CD4-positive, alpha-beta T cell treated with Interleukin-6 at 100 ng/mL for 8 hours (primary cell): ENCODE measurements around the gene PPIH.
A peak's percentile ranks its signal among the peaks of the same experiment; 100 is the strongest.
"Not testable (repeated sequence)": the region's sequence is repeated elsewhere in the genome, so short reads cannot be mapped to it uniquely, and the experiment has no call there.

ENCODE experiments used
- DNase-seq: peaks from one replicate; pipeline ENCODE4 v3.0.0-alpha.2; 2020; ENCODE audit warnings: mixed read lengths, low spot score

PPIH gene

DNA sequence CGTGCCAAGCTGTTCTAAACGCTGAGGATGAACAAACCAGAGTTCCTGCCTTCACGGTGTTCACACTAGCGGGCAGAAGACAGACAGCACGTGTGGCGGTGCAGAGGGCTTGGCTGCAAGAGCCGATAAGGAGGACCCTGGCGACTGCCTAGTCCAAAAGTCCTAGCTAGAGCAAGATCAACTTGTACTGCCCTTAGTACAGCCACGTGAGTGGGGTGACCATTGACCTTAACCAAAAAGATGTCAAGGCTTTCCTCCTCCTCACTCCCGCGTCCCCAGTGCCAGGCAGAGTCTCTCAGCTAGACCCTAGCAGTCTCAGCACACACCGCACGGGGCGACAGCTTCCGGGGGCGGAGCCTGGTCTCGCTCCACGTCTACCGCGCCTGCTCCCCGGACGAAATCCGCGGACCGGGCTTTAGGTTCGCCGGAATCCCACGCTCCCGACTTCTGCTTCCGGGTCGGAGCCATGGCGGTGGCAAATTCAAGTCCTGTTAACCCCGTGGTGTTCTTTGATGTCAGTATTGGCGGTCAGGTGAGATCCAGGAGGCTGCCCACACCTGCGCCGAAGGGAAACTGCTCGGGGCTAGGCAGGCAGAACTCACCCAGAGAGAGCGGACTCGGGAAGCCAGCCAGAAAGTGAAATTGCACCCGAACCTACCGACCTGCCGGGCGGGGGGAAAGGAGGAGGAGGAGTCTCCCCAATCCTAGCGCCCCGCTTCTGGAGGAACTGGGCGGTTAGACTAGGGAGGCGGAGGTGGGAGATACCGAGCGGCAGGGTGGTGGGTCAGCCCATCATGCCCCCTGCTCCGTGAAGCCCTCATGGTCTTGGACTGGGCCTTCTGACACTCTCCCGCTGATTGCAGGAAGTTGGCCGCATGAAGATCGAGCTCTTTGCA lies at the start of gene PPIH:
Gene PPIH (plus strand): TSS at position 443 of the 896 bp plus-strand sequence. CDS start 24 bp downstream, at position 467.
- DNase-seq, result peak; percentile 93

DNA sequence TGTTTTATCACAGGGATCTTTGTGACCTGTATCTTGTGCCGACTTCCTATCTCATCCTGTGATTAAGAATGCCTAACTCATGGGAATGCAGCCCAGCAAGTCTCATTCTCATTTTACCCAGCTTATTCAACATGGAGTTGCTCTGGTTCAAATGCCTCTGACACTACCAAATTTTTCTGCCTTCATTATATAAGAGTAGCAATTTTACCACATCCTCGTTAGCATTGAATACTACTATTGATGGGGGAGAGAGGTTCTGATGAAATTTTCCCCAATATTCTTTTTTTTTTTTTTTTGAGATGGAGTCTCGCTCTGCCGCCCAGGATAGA lies 44.5 kb upstream of the PPIH start:
- DNase-seq, result no peak

DNA sequence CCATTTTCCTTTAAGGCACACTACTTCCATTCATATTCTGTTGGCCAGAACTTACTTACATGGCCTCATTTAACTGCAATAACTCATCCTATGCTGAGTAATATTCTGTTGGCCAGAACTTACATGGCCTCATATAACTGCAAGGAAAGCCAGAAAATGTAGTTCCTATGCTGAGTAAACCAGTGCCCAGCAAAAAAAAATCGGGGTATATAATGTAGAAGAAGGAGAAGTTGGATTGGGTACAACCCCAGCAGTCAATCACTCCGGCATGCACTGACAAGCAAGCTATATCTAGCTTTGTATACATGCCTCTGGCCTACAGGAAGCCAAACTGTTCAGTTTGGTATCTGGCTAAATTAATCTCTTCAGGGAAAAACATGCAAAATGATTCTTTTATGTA lies 39.4 kb upstream of the PPIH start:
- DNase-seq, result no peak

DNA sequence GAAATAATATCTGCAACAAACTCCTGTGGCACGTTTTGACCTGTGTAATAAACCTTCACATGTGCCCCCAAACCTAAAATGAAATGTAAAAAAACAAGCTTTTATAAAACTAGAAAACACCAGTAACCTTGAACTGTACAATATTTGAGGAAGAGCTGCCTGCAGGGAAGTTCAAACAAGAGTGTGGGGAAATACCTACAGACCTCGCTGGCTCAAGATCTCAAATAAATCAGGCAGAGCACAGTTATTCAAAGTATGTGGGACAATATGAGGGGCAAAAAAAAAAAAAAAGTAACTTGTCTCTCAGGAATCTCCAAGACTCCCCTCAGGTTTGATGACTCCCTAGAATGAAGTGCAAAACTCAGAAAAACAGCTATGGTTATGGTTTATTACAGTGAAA lies 37.9 kb upstream of the PPIH start:
- DNase-seq, result no peak

DNA sequence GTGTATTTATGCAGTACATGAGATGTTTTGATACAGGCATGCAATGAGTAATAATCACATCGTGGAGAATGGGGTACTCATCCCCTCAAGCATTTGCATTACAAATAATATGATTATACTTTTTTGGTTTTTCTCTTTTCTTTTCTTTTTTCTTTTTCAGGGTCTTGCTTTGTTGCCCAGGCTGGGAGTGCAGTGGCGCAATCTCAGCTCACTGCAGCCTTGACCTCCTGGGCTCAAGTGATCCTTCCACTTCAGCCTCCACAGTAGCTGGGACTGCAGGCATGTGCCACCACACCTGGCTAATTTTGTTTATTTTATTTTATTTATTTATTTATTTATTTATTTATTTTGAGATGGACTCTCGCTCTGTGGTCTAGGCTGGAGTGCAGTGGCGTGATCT lies 37.0 kb upstream of the PPIH start:
- DNase-seq, result not testable (repeated sequence)

GRCh38 chr1:42627205-42627604 lies 31.0 kb upstream of the PPIH start:
- not testable (repeated sequence) for DNase-seq

DNA sequence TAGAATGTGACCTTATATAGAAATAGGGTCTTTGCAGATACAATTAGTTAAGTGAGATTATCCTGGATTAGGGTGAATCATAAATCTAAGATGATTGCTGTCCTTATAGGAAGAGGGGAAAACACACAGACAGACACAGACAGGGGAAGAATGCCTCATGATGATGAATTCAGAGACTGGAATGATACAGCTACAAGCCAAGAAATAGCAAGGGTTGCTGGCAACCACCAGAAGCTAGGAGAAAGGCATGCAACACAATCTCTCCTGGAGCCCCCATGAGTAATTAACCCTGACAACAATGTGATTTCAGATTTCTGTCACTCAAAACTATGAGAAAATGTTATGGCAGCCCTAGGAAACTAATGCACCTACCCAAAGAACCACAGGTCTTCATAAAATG lies 19.1 kb upstream of the PPIH start:
- DNase-seq, result no peak

DNA sequence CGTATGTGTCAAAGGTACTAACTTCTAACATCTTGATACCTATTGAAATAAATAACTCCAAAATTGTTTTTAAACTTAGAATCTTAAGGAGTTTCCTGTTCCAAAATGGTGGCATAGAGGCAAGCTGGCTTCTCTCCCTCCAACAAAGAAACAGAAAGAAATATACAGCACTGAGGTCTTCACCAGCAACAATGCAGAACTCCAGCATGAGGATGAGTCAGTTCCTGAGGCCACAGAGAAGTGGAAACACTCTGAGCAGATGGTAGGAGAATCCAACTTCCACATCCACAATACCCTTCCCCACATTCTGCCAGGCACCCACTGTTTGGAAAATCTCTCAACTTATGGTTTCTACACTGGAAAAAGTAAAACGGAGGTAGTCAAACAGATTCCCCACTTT lies 12.2 kb upstream of the PPIH start:
- no peak for DNase-seq

- DNase-seq, result no peak
Observed at GRCh38 chr1:42657201-42657600, 1.0 kb upstream of the PPIH start.

- no peak for DNase-seq
Observed at GRCh38 chr1:42658877-42659337, 684 bp downstream of the PPIH start.

DNA sequence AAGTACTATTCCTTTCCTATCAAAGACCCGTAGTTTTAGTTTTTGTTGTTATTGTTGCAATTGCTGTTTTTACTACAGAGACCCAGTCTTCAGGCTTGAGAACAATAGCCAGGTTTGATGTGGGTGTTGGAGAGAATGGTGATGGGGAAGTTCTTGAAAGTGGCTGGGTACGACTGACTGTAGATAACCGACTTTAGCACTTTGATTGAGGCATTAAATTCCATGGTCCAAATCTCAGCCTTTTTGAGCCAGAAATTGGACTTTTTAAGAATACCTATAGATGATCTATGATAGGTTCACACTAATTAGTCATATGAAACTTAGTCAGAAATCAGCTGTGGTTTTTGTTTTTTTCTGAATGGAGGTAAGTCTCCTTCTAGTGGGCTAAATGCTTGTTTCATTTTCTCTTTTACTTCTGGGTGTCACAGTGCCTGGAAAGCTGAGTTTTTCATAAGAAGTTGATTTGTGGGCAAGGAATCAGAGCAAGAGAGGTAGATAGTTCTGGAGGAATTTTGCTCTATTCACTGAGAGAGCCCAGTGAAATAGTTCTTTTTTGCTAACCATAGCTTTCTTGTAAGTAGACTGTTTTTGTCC lies 2.8 kb downstream of the PPIH start:
- DNase-seq, result no peak

GRCh38 chr1:42669936-42670335 lies 11.7 kb downstream of the PPIH start:
- DNase-seq, result no peak

- no peak for DNase-seq
Observed at GRCh38 chr1:42670425-42670824, 12.2 kb downstream of the PPIH start.

GRCh38 chr1:42674214-42674613 lies 16.0 kb downstream of the PPIH start:
- DNase-seq, result no peak

GRCh38 chr1:42674682-42675081 lies 16.5 kb downstream of the PPIH start:
- DNase-seq, result no peak

GRCh38 chr1:42675467-42675866 lies 17.2 kb downstream of the PPIH start:
- DNase-seq, result no peak

- DNase-seq, result no peak
Observed at GRCh38 chr1:42676534-42677087, 18.4 kb downstream of the PPIH start.

- DNase-seq, result no peak
Observed at GRCh38 chr1:42679364-42679983, 21.3 kb downstream of the PPIH start.

DNA sequence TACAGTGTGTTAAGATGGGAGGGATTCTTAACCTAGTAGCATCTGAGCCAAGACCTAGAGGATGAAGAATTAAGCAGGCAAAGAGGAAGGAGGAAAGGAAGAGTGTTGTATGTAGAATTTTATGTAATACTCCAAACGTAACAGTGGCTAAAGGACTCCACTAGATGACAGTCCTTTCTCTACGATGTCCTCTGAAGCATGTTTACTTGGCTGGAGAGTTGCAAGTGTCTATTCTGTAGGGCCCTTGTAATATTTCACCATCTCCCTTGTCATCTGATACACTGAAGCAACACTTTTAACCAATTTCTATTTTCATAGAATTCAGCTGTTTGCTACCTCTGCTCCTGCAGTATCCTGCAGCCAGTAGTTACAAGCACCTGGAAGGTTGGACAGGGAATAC lies 21.8 kb downstream of the PPIH start:
- no peak for DNase-seq

GRCh38 chr1:42680921-42681683 lies 22.9 kb downstream of the PPIH start:
- DNase-seq, result peak; percentile 21

DNA sequence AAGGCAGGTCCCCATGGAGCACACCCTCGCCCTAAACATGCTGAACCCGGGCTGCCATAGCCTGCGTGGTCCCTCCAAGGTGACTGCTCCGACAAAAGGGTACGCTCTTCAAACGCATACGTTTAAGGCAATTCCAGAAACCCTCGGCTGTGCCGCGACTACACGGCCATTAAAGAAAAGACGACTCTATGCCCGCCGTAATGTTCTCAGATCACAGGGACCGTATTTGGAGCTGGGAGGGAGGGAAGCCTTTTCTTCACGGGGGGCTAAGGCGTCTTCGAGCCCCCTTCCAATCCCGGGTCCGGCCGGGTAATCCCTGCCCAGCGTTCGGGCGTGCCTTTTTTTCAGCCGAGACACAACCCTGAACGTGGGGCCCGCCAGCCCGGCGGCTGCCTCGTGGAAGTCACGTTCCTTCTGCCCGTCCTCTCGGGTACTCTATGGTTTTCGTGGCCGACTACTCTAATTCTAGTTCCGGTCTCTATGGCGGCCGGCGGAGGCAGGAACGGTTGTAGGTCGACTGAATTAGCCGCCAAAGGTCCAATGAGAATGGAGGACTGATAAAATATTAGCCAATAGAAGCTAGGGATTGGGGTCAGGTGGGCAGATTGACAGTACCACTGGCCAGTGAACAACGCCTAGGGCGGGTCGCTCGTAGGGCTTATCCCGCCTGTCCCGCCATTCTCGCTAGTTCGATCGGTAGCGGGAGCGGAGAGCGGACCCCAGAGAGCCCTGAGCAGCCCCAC lies 23.7 kb downstream of the PPIH start, which contains the start of gene YBX1:
Gene YBX1 (plus strand): TSS at position 678 of the 743 bp plus-strand sequence. CDS start 148 bp downstream, outside the sequence.
- DNase-seq, result peak; percentile 96
